Right lobe of liver (tissue), 6 donors: Measurements from ENCODE around the gene VSX1. TPM values are rescaled to one million over a fixed set of nuclear protein-coding genes. Genes with fewer than 3 reads are reported as not detected.

Source experiments
- ATAC-seq, 4 donors: fragments of 200-7000 bp; cut with Tn5 transposase; one replicate each; pipeline ENCODE4 v1.9.1; 2020; ENCODE audit warnings: mild to moderate bottlenecking in 4 of 4, moderate library complexity in 4 of 4
- DNase-seq, 3 donors: peaks; one replicate each; pipeline ENCODE4 v3.0.0-alpha.2; 2020
- H3K27ac ChIP-seq, 3 donors: fragments of 200-600 bp; one replicate each; pipeline ENCODE4 v1.8.0; 2022
- H3K27me3 ChIP-seq, 2 donors: fragments of 200-600 bp; one replicate each; pipeline ENCODE4 v1.8.0; 2022
- H3K36me3 ChIP-seq, 4 donors: fragments of 200-600 bp; sonication (generic) in 1 of 4; one replicate each; pipeline versions ENCODE4 v1.5.1 to v1.8.0; 2017 to 2022; ENCODE audit warnings: control low read depth in 1 of 4
- H3K4me1 ChIP-seq, 4 donors: fragments of 200-600 bp; sonication (generic) in 1 of 4; one replicate each; pipeline versions ENCODE4 v1.5.1 to v1.8.0; 2017 to 2022; ENCODE audit warnings: control low read depth in 1 of 4
- H3K4me3 ChIP-seq, 3 donors: fragments of 200-600 bp; one replicate each; pipeline ENCODE4 v1.8.0; 2022
- H3K9me3 ChIP-seq, 4 donors: fragments of 200-600 bp; sonication (generic) in 1 of 4; one replicate each; pipeline versions ENCODE4 v1.5.1 to v1.8.0; 2017 to 2022; ENCODE audit warnings: control low read depth in 1 of 4
- CTCF ChIP-seq, 4 donors: fragments of 200-600 bp in 3 of 4; fragments of 450-650 bp in 1 of 4; IDR thresholded peaks; one replicate each; pipeline versions ENCODE4 v1.5.1 to v1.8.0; 2016 to 2022; ENCODE audit warnings: antibody characterized with exemption in 4 of 4, mild to moderate bottlenecking in 2 of 4
- POLR2A ChIP-seq: fragments of 450-650 bp; IDR thresholded peaks from one replicate; pipeline ENCODE4 v1.6.1; 2017; ENCODE audit warnings: antibody characterized with exemption, mild to moderate bottlenecking
- WGBS: methylation state at CpG from one replicate; pipeline ENCODE4 v1.1.6; 2018; ENCODE audit warnings: low coverage, low lambda C conversion rate; ENCODE audit not compliant: insufficient coverage; ENCODE audit errors: missing lambda C conversion rate; 5-methylcytosine and 5-hydroxymethylcytosine counted together
- intact Hi-C, 2 donors: fragments of 100-400 bp; cut with DNase I; formaldehyde crosslinking; loops; one replicate each; pipeline versions ENCODE4 v1.11.2 to v1.14.1; 2022
- total RNA-seq, 6 experiments: library from RNA; depleted of rRNA in 2 of 6; stranded (reverse); fragments of >200 nt in 2 of 6; fragmentation: NEBNext Ultra II Directional in 3 of 6; extraction: Animal tissue kit (Norgen Biotek cat#: 25700) in 3 of 6; gene quantifications; one replicate each; pipeline versions ENCODE4 v1.1.0 to v1.2.4, GENCODE V29; 2016 to 2023
- donor health status: DM: no; HTN: yes; CAD: no.
- donor health status: DM: no; HTN: no; CAD: no.
- donor health status: DM: no; HTN: no; CAD: no.
- donor health status: DM: no; HTN: yes; CAD: no.
- donor health status: DM: no; HTN: yes; CAD: no.

VSX1 gene
- total RNA-seq, 6 experiments from 2014 or later, result 0.25 to 0.73 TPM; not detected in 4

- Histone ChIP-seq H3K36me3 (no peaks in the 10 kb centered on the region), H3K27ac (no peak overlapping the region), H3K4me1 (peaks cover 0 to 31% (median under 1%) of the 10 kb centered on the region in 4 donors), H3K9me3 (no peaks in the 10 kb centered on the region), H3K27me3 (no peaks in the 10 kb centered on the region), H3K4me3 (no peak overlapping the region)
- WGBS, result 23% methylated on average over 5 of the region's 7 CpGs
- ATAC-seq, result peak; percentile 44 to 58 (median 55)
- TF ChIP-seq CTCF (IDR thresholded peaks at IDR 0.05), result no peak
- intact Hi-C loops, result loop anchor here (5.0 kb wide), 1 partner anchor 64 kb away; no protein-coding TSS in a partner anchor
- peak in 2 of 3 donors; percentile 30 to 62 for DNase-seq
Measured at GRCh38 chr20:25061103-25061799, 20.7 kb downstream of the VSX1 start.

GRCh38 chr20:25059866-25060465 is 22.0 kb downstream of the VSX1 start:
- Histone ChIP-seq H3K4me3 (no peak overlapping the region), H3K9me3 (no peaks in the 10 kb centered on the region), H3K4me1 (peaks cover 0 to 36% (median 5%) of the 10 kb centered on the region in 4 donors), H3K27ac (no peak overlapping the region), H3K36me3 (no peaks in the 10 kb centered on the region), H3K27me3 (no peaks in the 10 kb centered on the region)
- 95% methylated on average over 3 of the region's 8 CpGs for WGBS
- no peak for ATAC-seq
- DNase-seq, result no peak
- intact Hi-C loops, result loop anchor here (5.0 kb wide), 1 partner anchor 63 kb away; no protein-coding TSS in a partner anchor
- TF ChIP-seq CTCF (IDR thresholded peaks at IDR 0.05) (no peak), POLR2A (no peak)

- TF ChIP-seq CTCF (IDR thresholded peaks at IDR 0.05) (no peak), POLR2A (no peak)
- Histone ChIP-seq H3K36me3 (no peaks in the 10 kb centered on the region), H3K9me3 (no peaks in the 10 kb centered on the region), H3K4me1 (peaks cover 0 to 41% (median 13%) of the 10 kb centered on the region in 4 donors), H3K4me3 (peak overlapping the region; percentile 62 to 68 (median 66)), H3K27ac (peak overlapping the region; percentile 68 to 84 (median 81)), H3K27me3 (no peaks in the 10 kb centered on the region)
- WGBS, result 57% methylated on average over 19 of the region's 20 CpGs
- intact Hi-C loops, result no loop called here
- ATAC-seq (no peak), DNase-seq (no peak)
Measured at GRCh38 chr20:25058847-25059810, 22.8 kb downstream of the VSX1 start.

- intact Hi-C loops, result no loop called here
- Histone ChIP-seq H3K4me3 (peak within 1 kb of the TSS; percentile 62 to 68 (median 66)), H3K4me1 (peaks cover 0 to 50% (median 13%) of the 10 kb centered on the region in 4 donors), H3K27me3 (no peaks in the 10 kb centered on the region), H3K27ac (peak within 1 kb of the TSS; percentile 68 to 84 (median 81)), H3K9me3 (no peaks in the 10 kb centered on the region), H3K36me3 (no peaks in the 10 kb centered on the region)
- TF ChIP-seq POLR2A (no peak), CTCF (IDR thresholded peaks at IDR 0.05) (no peak)
- ATAC-seq (peak; percentile 26 to 62 (median 41)), DNase-seq (peak; percentile 64 to 69 (median 68))
- 7% methylated on average over 6 of the region's 56 CpGs for WGBS
Measured at GRCh38 chr20:25058051-25058846, 23.7 kb downstream of the VSX1 start, which contains the start of gene ACSS1. TSS of gene ACSS1 (minus strand) at chr20:25058139. CDS start at chr20:25058102, 37 bp downstream.
